Breast epithelium (tissue), 3 donors: ENCODE measurements around the gene SUV39H1.
"Not testable (repeated sequence)": the region's sequence is repeated elsewhere in the genome, so short reads cannot be mapped to it uniquely, and the experiment has no call there.

Source experiments
- CTCF ChIP-seq, 3 donors: fragments of 450-650 bp; IDR thresholded peaks; one replicate each; pipeline ENCODE4 v1.5.1; 2016 to 2017; ENCODE audit warnings: antibody characterized with exemption in 3 of 3, mild to moderate bottlenecking in 3 of 3, moderate library complexity in 3 of 3
- POLR2A ChIP-seq: fragments of 450-650 bp; IDR thresholded peaks from one replicate; pipeline ENCODE4 v1.6.1; 2016; ENCODE audit warnings: antibody characterized with exemption, mild to moderate bottlenecking, moderate library complexity

GRCh38 chrX:48691746-48692145, 4.8 kb upstream of the SUV39H1 start:
- not testable (repeated sequence) for TF ChIP-seq CTCF (IDR thresholded peaks at IDR 0.05); POLR2A
